GM12878 (cell line): ENCODE data around the gene IKZF1. TPM values are rescaled to one million over a fixed set of nuclear protein-coding genes. Genes with fewer than 3 reads are reported as not detected.

ENCODE experiments used
- ATAC-seq: fragments of 200-7000 bp; cut with Tn5 transposase; 3 replicates; pipeline ENCODE4 v1.9.1; 2020; ENCODE audit warnings: mild to moderate bottlenecking, moderate library complexity
- BruUV-seq: library from RNA; stranded (reverse); fragments of 400-500 nt; replicated peaks from 2 replicates; lab custom pipeline; 2021; lab: Mats Ljungman, UMichigan
- CTCF ChIA-PET: fragments of 300-600 bp; sonication (Branson Sonifier 250); formaldehyde crosslinking; extraction: SDS; loops from one replicate; lab custom pipeline; 2021; ENCODE audit warnings: inconsistent platforms; lab: Yijun Ruan, JAX
- POLR2A ChIA-PET: fragments of 350-600 bp; formaldehyde crosslinking; extraction: SDS; loops from one replicate; lab custom pipeline; 2021; ENCODE audit warnings: inconsistent platforms; lab: Charles Lee
- RAD21 ChIA-PET: fragments of 300-600 bp; sonication (Branson Sonifier 250); formaldehyde crosslinking; loops from one replicate; lab custom pipeline; 2023; ENCODE audit warnings: antibody characterized with exemption; ENCODE audit not compliant: unreplicated experiment; lab: Charles Lee
- SMC1A ChIA-PET: fragments of 300-600 bp; sonication (Branson Sonifier 250); formaldehyde crosslinking; loops from one replicate; lab custom pipeline; 2023; ENCODE audit not compliant: unreplicated experiment, uncharacterized antibody; lab: Charles Lee
- DNase-seq: peaks from one replicate; pipeline ENCODE4 v3.0.0-alpha.2; 2011; ENCODE audit warnings: low read depth, low spot score
- FAIRE-seq: peaks from 3 replicates; lab custom pipeline; 2011; peaks lifted over from hg19 to GRCh38; lab: Jason Lieb, UNC
- H2AFZ ChIP-seq: 2 replicates; pipeline ENCODE4 v1.6.0; 2011; ENCODE audit warnings: low read depth, low read length, control low read depth; ENCODE audit not compliant: control insufficient read depth
- H3K27ac ChIP-seq: 2 replicates; pipeline ENCODE4 v1.5.1; 2011; ENCODE audit warnings: control low read depth; ENCODE audit not compliant: control insufficient read depth, insufficient read depth
- H3K27me3 ChIP-seq, 2 experiments: replicated peaks in 1 of 2; 2 replicates each; pipeline versions ENCODE4 v1.6.0 to v1.6.1; 2011; ENCODE audit warnings: low read length in 1 of 2; ENCODE audit not compliant: control insufficient read depth in 2 of 2, insufficient read depth in 2 of 2
- H3K36me3 ChIP-seq, 2 experiments: 2 replicates each; pipeline ENCODE4 v1.5.1; 2011; ENCODE audit warnings: low read length in 1 of 2; ENCODE audit not compliant: control insufficient read depth in 2 of 2, insufficient read depth in 2 of 2
- H3K4me1 ChIP-seq: 2 replicates; pipeline ENCODE4 v1.6.1; 2011; ENCODE audit warnings: mild to moderate bottlenecking, low read length, moderate library complexity, mixed read lengths; ENCODE audit not compliant: control insufficient read depth, insufficient read depth
- H3K4me2 ChIP-seq: 2 replicates; pipeline ENCODE4 v1.6.0; 2011; ENCODE audit warnings: control low read depth; ENCODE audit not compliant: control insufficient read depth, insufficient read depth
- H3K4me3 ChIP-seq: fragments of 200-600 bp; sonication (generic); 2 replicates; pipeline ENCODE4 v1.5.1; 2016
- H3K79me2 ChIP-seq: 2 replicates; pipeline ENCODE4 v1.6.0; 2011; ENCODE audit warnings: low read length; ENCODE audit not compliant: control insufficient read depth, insufficient read depth
- H3K9ac ChIP-seq: 2 replicates; pipeline ENCODE4 v1.8.0; 2011; ENCODE audit warnings: low read length, control low read depth, mixed read lengths; ENCODE audit not compliant: control insufficient read depth, insufficient read depth
- H3K9me3 ChIP-seq: replicated peaks from 3 replicates; pipeline ENCODE4 v1.5.1; 2011; ENCODE audit warnings: mild to moderate bottlenecking, low read length; ENCODE audit not compliant: control insufficient read depth, insufficient read depth
- H4K20me1 ChIP-seq: 2 replicates; pipeline ENCODE4 v1.6.0; 2011; ENCODE audit not compliant: control insufficient read depth, insufficient read depth
- ATF3 ChIP-seq: IDR thresholded peaks from 2 replicates; pipeline ENCODE4 v1.6.1; 2011; ENCODE audit warnings: low read depth, mild to moderate bottlenecking, low read length, moderate library complexity, borderline replicate concordance; ENCODE audit errors: extremely low read depth
- BCL11A ChIP-seq: IDR thresholded peaks from 2 replicates; pipeline ENCODE4 v1.6.1; 2011; ENCODE audit warnings: low read depth, low read length
- BHLHE40 ChIP-seq, 2 experiments: fragments of 450-650 bp in 1 of 2; IDR thresholded peaks; 2 replicates each; pipeline ENCODE4 v1.6.1; 2011 to 2017; ENCODE audit warnings: low read depth in 2 of 2, borderline replicate concordance in 1 of 2, improper control_type of control experiment in 1 of 2, low read length in 1 of 2, mild to moderate bottlenecking in 1 of 2
- CBX3 ChIP-seq: fragments of 200-600 bp; sonication (generic); IDR thresholded peaks from 2 replicates; pipeline ENCODE4 v1.6.1; 2016; ENCODE audit warnings: low read depth, borderline replicate concordance
- CEBPB ChIP-seq, 2 experiments: fragments of 150-350 bp in 1 of 2; IDR thresholded peaks; 2 replicates each; pipeline ENCODE4 v1.6.1; 2012 to 2014; ENCODE audit warnings: low read depth in 2 of 2, low read length in 2 of 2, borderline replicate concordance in 1 of 2, inconsistent platforms in 1 of 2
- EP300 ChIP-seq, 2 experiments: fragments of 150-350 bp in 1 of 2; IDR thresholded peaks; 2 replicates each; pipeline ENCODE4 v1.6.1; 2011 to 2012; ENCODE audit warnings: low read depth in 2 of 2, low read length in 2 of 2, borderline replicate concordance in 1 of 2, improper control_type of control experiment in 1 of 2, inconsistent platforms in 1 of 2; ENCODE audit not compliant: control insufficient read depth in 1 of 2
- HCFC1 ChIP-seq: fragments of 150-350 bp; IDR thresholded peaks from 2 replicates; pipeline ENCODE4 v1.6.1; 2014; ENCODE audit warnings: low read length
- KAT2A ChIP-seq: conservative IDR thresholded peaks from 2 replicates; pipeline ENCODE4 v1.6.1; 2011; ENCODE audit warnings: low read depth, low read length; ENCODE audit not compliant: control insufficient read depth
- MYC ChIP-seq: IDR thresholded peaks from 2 replicates; pipeline ENCODE4 v1.6.1; 2011; ENCODE audit warnings: mild to moderate bottlenecking, low read length, moderate library complexity, inconsistent platforms; ENCODE audit not compliant: insufficient read depth, insufficient replicate concordance, insufficient read length, severe bottlenecking
- NFYA ChIP-seq: IDR thresholded peaks from 2 replicates; pipeline ENCODE4 v1.6.1; 2011; ENCODE audit warnings: low read depth, mild to moderate bottlenecking, low read length, improper control_type of control experiment, borderline replicate concordance
- NR2F1 ChIP-seq: fragments of 450-650 bp; conservative IDR thresholded peaks from 2 replicates; pipeline ENCODE4 v1.6.1; 2017; ENCODE audit warnings: mild to moderate bottlenecking
- POU2F2 ChIP-seq: IDR thresholded peaks from 3 replicates; pipeline ENCODE4 v1.6.1; 2011; ENCODE audit warnings: low read depth, mild to moderate bottlenecking, low read length, borderline replicate concordance
- RAD21 ChIP-seq: IDR thresholded peaks from 2 replicates; pipeline ENCODE4 v1.6.1; 2011; ENCODE audit warnings: mild to moderate bottlenecking, low read depth, low read length, moderate library complexity; ENCODE audit not compliant: insufficient read depth
- RB1 ChIP-seq: fragments of 450-650 bp; formaldehyde crosslinking; IDR thresholded peaks from 2 replicates; pipeline ENCODE4 v1.6.1; 2017; ENCODE audit warnings: mild to moderate bottlenecking, borderline replicate concordance
- SPI1 ChIP-seq: IDR thresholded peaks from 2 replicates; pipeline ENCODE4 v1.6.1; 2011; ENCODE audit warnings: low read depth, mild to moderate bottlenecking, low read length, moderate library complexity, borderline replicate concordance; ENCODE audit not compliant: insufficient read depth
- ZNF207 ChIP-seq: fragments of 450-650 bp; IDR thresholded peaks from 2 replicates; pipeline ENCODE4 v1.6.1; 2014; ENCODE audit warnings: antibody characterized with exemption, mild to moderate bottlenecking, borderline replicate concordance
- WGBS: methylation state at CpG from one replicate; pipeline ENCODE4 v1.1.6; 2016; ENCODE audit warnings: low lambda C conversion rate; ENCODE audit not compliant: insufficient replicate concordance, insufficient coverage; ENCODE audit errors: missing lambda C conversion rate; 5-methylcytosine and 5-hydroxymethylcytosine counted together
- in situ Hi-C: fragments of 300-500 bp; cut with MboI; formaldehyde crosslinking; loops from 9 replicates; pipeline ENCODE4 v1.14.3; 2018; ENCODE audit warnings: mixed read lengths
- intact Hi-C: fragments of 100-400 bp; cut with micrococcal nuclease; formaldehyde crosslinking; loops from one replicate; pipeline ENCODE4 v1.14.2; 2022; ENCODE audit not compliant: unreplicated experiment
- polyA plus RNA-seq, 11 experiments: library from polyadenylated mRNA; depleted of rRNA in 4 of 11; unstranded in 6 of 11; stranded (reverse) in 5 of 11; fragments of >200 nt; fragmentation: Nextera tagmentation in 4 of 11; fragmentation: Illumina TruSeq in 1 of 11; extraction: Ambion mirVana in 4 of 11; extraction: Trizol in 1 of 11; gene quantifications; 1 replicate in 1 of 11; 2 replicates in 10 of 11; pipeline versions ENCODE4 v1.2.1 to v1.2.3, GENCODE V29; 2011 to 2016; ENCODE audit warnings: inconsistent platforms in 2 of 11, missing spikeins in 2 of 11, low read depth in 1 of 11
- total RNA-seq, 4 experiments: library from RNA; depleted of rRNA in 3 of 4; stranded (reverse); fragments of >200 nt in 3 of 4; fragmentation: Illumina TruSeq in 1 of 4; extraction: Trizol in 1 of 4; gene quantifications; 2 replicates each; pipeline versions ENCODE4 v1.2.1 to v1.2.3, GENCODE V29; 2013 to 2021
- TF ChIP-seq, protein P1 (sequence below): fragments of 450-650 bp; IDR thresholded peaks from 2 replicates; pipeline ENCODE4 v1.6.1; 2017; ENCODE audit warnings: mild to moderate bottlenecking, moderate library complexity

IKZF1 gene
- total and polyA plus RNA-seq, 10 of the 15 experiments (the other 5 are each of a cell fraction or from before 2014, with no cell fraction given), result 27.2 to 125 (median 71.6) TPM

DNA sequence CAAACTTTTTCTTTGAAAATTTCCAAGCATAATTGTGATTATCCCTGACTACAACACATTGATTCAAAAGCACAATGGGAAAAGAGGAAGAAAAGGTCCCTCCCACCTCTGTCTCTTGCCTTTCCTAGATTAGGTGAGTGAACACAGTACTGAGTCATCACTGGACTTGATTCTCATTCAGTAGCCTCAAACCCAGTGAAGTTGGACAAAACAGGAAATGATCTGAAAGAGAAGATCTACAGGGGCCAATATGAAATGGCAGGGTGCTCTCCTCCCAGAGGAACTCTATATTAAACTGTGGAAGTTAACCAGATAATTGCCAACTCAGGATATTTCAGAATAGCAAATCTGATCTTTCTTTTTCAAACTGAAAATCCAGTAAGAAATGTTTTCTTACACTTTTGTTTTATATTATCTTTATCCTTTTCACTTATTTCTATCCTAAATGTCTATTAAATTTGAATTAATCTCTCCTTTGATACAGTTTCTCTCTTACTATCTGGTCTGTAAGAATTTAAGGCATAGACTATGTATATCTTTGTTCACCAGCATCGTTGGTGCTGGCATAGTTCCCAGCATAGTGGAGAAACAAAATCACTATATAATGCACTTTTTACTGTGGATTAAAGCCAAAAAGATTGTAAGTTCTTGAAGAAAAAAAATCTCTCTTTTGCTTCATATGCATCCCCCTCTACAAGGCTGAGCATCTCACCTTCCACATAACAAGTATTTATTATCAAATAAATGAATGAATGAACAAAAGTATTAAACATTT lies 41.4 kb upstream of the IKZF1 start:
- H3K79me2 ChIP-seq, result no peaks in the 10 kb centered on the region
- H3K4me1 ChIP-seq, result peaks cover 59% of the 10 kb centered on the region
- no TSS peak for BruUV-seq
- H3K9me3 ChIP-seq, result no peaks in the 10 kb centered on the region
- WGBS, result 0% methylated on average over 1 of the region's 1 CpG
- ChIA-PET CTCF (interaction anchor here (1.0 to 15.9 kb wide), 8 partner anchors 9 to 154 kb away, joined by 3 to 250 read pairs (median 4); partner anchors contain the start of gene IKZF1), RAD21 (interaction anchor here (1.0 to 15.0 kb wide), 5 partner anchors 11 to 57 kb away, joined by 3 to 293 read pairs (median 7); partner anchors contain the start of gene IKZF1), POLR2A (interaction anchor here (0.9 to 1.3 kb wide), 3 partner anchors 11 to 49 kb away, joined by 3 to 5 read pairs (median 3); no protein-coding TSS in a partner anchor), SMC1A (interaction anchor here (1.0 to 18.0 kb wide), 10 partner anchors 11 to 153 kb away, joined by 3 to 356 read pairs (median 25); partner anchors contain the start of gene IKZF1)
- intact Hi-C loops (no loop called here), in situ Hi-C loops (no loop called here)
- no peaks in the 10 kb centered on the region for H3K27me3 ChIP-seq
- H3K4me2 ChIP-seq, result peak overlapping the region; percentile 30
- FAIRE-seq (peak; percentile 73), ATAC-seq (peak; percentile 64), DNase-seq (no peak)
- no peak overlapping the region for H3K9ac ChIP-seq
- H3K4me3 ChIP-seq, result no peak overlapping the region
- H3K36me3 ChIP-seq, result no peaks in the 10 kb centered on the region
- H4K20me1 ChIP-seq, result no peaks in the 10 kb centered on the region
- no peak overlapping the region for H3K27ac ChIP-seq
- no peak overlapping the region; the same call in 1 of the 2 replicates for H2AFZ ChIP-seq
- TF ChIP-seq, protein P1, sequence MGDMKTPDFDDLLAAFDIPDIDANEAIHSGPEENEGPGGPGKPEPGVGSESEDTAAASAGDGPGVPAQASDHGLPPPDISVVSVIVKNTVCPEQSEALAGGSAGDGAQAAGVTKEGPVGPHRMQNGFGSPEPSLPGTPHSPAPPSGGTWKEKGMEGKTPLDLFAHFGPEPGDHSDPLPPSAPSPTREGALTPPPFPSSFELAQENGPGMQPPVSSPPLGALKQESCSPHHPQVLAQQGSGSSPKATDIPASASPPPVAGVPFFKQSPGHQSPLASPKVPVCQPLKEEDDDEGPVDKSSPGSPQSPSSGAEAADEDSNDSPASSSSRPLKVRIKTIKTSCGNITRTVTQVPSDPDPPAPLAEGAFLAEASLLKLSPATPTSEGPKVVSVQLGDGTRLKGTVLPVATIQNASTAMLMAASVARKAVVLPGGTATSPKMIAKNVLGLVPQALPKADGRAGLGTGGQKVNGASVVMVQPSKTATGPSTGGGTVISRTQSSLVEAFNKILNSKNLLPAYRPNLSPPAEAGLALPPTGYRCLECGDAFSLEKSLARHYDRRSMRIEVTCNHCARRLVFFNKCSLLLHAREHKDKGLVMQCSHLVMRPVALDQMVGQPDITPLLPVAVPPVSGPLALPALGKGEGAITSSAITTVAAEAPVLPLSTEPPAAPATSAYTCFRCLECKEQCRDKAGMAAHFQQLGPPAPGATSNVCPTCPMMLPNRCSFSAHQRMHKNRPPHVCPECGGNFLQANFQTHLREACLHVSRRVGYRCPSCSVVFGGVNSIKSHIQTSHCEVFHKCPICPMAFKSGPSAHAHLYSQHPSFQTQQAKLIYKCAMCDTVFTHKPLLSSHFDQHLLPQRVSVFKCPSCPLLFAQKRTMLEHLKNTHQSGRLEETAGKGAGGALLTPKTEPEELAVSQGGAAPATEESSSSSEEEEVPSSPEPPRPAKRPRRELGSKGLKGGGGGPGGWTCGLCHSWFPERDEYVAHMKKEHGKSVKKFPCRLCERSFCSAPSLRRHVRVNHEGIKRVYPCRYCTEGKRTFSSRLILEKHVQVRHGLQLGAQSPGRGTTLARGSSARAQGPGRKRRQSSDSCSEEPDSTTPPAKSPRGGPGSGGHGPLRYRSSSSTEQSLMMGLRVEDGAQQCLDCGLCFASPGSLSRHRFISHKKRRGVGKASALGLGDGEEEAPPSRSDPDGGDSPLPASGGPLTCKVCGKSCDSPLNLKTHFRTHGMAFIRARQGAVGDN, result no peak
- TF ChIP-seq ATF3 (no peak), NR2F1 (no peak), BCL11A (peak; percentile 65; the same call in 1 of the 2 replicates), CEBPB (IDR thresholded peaks at IDR 0.05; ENCODE audit: borderline replicate concordance in 1 of 2, low read depth in 2 of 2, low read length in 2 of 2) (no peak), KAT2A (no peak), POU2F2 (0 out of 3 replicates have a peak, but pooled peaks have one; percentile 22), BHLHE40 (IDR thresholded peaks at IDR 0.05; ENCODE audit: borderline replicate concordance in 1 of 2, low read depth in 2 of 2, low read length in 1 of 2) (no peak), MYC (no peak), RB1 (no peak), NFYA (no peak), SPI1 (peak; percentile 76), EP300 (IDR thresholded peaks at IDR 0.05; ENCODE audit: borderline replicate concordance in 1 of 2, control insufficient read depth in 1 of 2, low read depth in 2 of 2, low read length in 2 of 2) (no peak; a peak in 1 of 4 replicates), HCFC1 (no peak), CBX3 (no peak), RAD21 (no peak), ZNF207 (no peak)
